KMS-11 (cell line): Measurements from ENCODE around the gene PRDM16.

Source experiments
- H2AFZ ChIP-seq: fragments of 200-600 bp; sonication (generic); 2 replicates; pipeline ENCODE4 v1.6.1; 2016; ENCODE audit warnings: antibody characterized with exemption, mixed run types, low read depth
- H3K27ac ChIP-seq: fragments of 200-600 bp; sonication (generic); 2 replicates; pipeline ENCODE4 v1.6.1; 2016; ENCODE audit warnings: mild to moderate bottlenecking, mixed run types
- H3K27me3 ChIP-seq: fragments of 200-600 bp; sonication (generic); 2 replicates; pipeline ENCODE4 v1.6.1; 2017; ENCODE audit warnings: mild to moderate bottlenecking, low read depth, mixed run types, moderate library complexity; ENCODE audit not compliant: insufficient read depth
- H3K36me3 ChIP-seq: fragments of 200-600 bp; sonication (generic); 2 replicates; pipeline ENCODE4 v1.6.1; 2017; ENCODE audit warnings: mild to moderate bottlenecking, mixed run types; ENCODE audit not compliant: insufficient read depth
- H3K4me1 ChIP-seq: fragments of 200-600 bp; sonication (generic); 2 replicates; pipeline ENCODE4 v1.6.1; 2016; ENCODE audit warnings: mild to moderate bottlenecking, low read depth, mixed run types; ENCODE audit not compliant: poor library complexity, severe bottlenecking
- H3K4me2 ChIP-seq: fragments of 200-600 bp; sonication (generic); 2 replicates; pipeline ENCODE4 v1.7.0; 2016; ENCODE audit warnings: mild to moderate bottlenecking, mixed run types
- H3K4me3 ChIP-seq: fragments of 200-600 bp; sonication (generic); IDR thresholded peaks from 2 replicates; pipeline ENCODE4 v1.6.1; 2017; ENCODE audit warnings: low read depth, low read length, mixed read lengths; ENCODE audit not compliant: insufficient read depth
- H3K79me2 ChIP-seq: fragments of 200-600 bp; sonication (generic); 2 replicates; pipeline ENCODE4 v1.6.1; 2016; ENCODE audit warnings: low read depth, mixed run types; ENCODE audit not compliant: insufficient read depth
- H3K9ac ChIP-seq: fragments of 200-600 bp; sonication (generic); 2 replicates; pipeline ENCODE4 v1.6.1; 2016; ENCODE audit warnings: mild to moderate bottlenecking, mixed run types
- H4K20me1 ChIP-seq: fragments of 200-600 bp; sonication (generic); 2 replicates; pipeline ENCODE4 v1.6.1; 2016; ENCODE audit warnings: mild to moderate bottlenecking, mixed run types; ENCODE audit not compliant: insufficient read depth
- TF ChIP-seq, protein P1 (sequence below): fragments of 200-600 bp; sonication (generic); conservative IDR thresholded peaks from 2 replicates; pipeline ENCODE4 v1.6.1; 2017; ENCODE audit warnings: low read depth, mild to moderate bottlenecking, antibody characterized with exemption, low read length, moderate library complexity, mixed read lengths

Gene PRDM16

DNA sequence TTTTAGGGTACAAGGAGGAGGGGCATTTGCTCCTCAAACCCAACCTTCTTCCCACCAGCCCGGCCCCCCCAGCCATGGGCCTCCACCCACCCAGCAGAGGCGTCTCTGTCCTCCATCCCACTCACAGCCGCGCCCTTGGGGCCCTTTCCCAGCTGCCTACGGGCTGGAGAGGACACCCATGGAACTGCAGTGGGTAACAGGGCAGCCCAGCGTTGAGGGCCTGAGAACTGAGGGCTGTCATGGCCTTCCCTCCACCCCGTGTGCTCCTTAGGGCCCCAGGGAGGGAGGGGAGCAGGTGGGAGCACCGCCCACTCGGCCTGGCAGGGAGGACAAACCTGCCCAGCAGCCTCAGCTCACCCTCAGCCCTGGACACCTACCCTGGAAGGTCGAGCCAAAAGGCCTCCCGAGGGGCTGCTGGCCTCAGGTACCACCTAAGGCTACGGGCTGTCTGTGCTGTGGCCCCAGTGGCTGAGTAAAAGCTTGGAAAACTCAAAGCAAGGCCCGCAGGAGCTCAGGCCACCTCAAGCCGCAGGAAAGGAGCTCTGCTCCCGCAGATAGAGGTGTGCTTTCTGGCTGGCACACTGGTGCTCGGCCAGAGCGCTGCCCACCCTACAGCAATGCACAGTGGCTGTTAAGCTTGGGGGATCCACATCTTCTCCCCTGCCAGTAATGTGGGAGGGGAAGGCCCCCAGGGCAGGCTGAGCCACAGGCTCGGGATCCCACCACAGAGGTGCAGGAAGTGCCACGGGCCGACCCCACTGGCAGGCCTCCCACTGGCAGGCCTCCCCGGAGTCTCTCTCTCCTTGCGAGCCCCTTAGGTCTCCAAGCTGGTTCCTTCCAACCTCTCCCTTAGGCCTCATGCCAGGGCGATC is 383.2 kb downstream of the PRDM16 start:
- Histone ChIP-seq H4K20me1 (no peaks in the 10 kb centered on the region), H2AFZ (no peak overlapping the region)

DNA sequence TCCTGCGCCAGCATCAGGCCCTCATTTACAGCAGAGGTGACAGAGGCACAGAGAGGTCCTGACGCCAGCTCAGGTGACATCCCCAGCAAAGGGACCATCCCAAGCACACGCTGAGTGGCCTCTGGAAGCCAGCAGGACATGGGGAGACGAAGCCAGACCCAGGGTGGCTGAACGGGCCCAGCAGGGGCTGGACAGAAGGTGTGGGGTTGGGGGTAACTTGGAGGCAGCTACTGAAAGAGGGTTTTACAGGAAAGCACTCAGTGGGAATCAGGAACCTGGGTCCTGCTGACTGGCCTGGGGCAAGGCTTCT is 383.8 kb downstream of the PRDM16 start:
- no peak overlapping the region for H3K4me2 ChIP-seq
- no peak overlapping the region for H3K27ac ChIP-seq
- no peak overlapping the region for H3K4me3 ChIP-seq
- no peaks in the 10 kb centered on the region for H4K20me1 ChIP-seq
- TF ChIP-seq, protein P1, sequence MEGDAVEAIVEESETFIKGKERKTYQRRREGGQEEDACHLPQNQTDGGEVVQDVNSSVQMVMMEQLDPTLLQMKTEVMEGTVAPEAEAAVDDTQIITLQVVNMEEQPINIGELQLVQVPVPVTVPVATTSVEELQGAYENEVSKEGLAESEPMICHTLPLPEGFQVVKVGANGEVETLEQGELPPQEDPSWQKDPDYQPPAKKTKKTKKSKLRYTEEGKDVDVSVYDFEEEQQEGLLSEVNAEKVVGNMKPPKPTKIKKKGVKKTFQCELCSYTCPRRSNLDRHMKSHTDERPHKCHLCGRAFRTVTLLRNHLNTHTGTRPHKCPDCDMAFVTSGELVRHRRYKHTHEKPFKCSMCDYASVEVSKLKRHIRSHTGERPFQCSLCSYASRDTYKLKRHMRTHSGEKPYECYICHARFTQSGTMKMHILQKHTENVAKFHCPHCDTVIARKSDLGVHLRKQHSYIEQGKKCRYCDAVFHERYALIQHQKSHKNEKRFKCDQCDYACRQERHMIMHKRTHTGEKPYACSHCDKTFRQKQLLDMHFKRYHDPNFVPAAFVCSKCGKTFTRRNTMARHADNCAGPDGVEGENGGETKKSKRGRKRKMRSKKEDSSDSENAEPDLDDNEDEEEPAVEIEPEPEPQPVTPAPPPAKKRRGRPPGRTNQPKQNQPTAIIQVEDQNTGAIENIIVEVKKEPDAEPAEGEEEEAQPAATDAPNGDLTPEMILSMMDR = no peak
- no peaks in the 10 kb centered on the region for H3K4me1 ChIP-seq
- no peaks in the 10 kb centered on the region for H3K36me3 ChIP-seq
- no peak overlapping the region for H2AFZ ChIP-seq
- H3K79me2 ChIP-seq = no peaks in the 10 kb centered on the region
- H3K9ac ChIP-seq = no peak overlapping the region
- H3K27me3 ChIP-seq = peaks cover 45% of the 10 kb centered on the region

More for the DNA sequence above, 383.2 kb downstream of the PRDM16 start:
- TF ChIP-seq, protein P1 = no peak
- Histone ChIP-seq H3K4me1 (no peaks in the 10 kb centered on the region), H3K79me2 (no peaks in the 10 kb centered on the region), H3K4me3 (no peak overlapping the region), H3K27me3 (peaks cover 45% of the 10 kb centered on the region), H3K27ac (no peak overlapping the region), H3K36me3 (no peaks in the 10 kb centered on the region), H3K9ac (no peak overlapping the region), H3K4me2 (no peak overlapping the region)

DNA sequence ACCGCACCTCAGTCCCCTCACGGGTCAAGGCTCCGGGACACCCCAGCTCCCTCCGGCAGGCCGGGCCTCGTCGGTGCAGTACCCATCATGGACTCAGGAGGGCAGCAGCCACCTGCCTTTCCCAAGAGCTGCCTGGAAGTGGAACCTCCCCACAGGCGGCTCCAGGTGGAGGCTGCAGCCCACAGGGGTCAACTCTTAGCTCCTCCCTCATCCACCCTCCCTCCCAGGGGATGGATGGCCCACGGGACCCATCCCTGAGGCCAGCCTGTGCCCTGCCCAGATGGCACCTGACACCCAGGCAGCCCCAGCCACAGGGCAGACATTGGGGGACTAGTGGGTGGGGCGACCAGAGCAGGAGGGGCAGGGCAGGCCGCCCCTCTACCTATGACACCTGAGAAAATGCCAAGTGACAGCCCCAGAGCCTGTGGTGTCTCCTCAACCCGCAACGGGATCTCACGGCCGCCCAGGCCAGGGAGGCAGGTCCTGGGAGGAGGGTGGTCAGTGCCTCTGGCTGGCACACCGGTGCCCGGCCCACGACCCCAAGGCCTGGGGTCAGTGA is 384.3 kb downstream of the PRDM16 start:
- H3K4me1 ChIP-seq = no peaks in the 10 kb centered on the region
- no peak overlapping the region for H3K9ac ChIP-seq
- H3K4me3 ChIP-seq = no peak overlapping the region
- H3K27ac ChIP-seq = no peak overlapping the region
- H4K20me1 ChIP-seq = no peaks in the 10 kb centered on the region
- H2AFZ ChIP-seq = no peak overlapping the region
- H3K36me3 ChIP-seq = no peaks in the 10 kb centered on the region
- TF ChIP-seq, protein P1 = peak; percentile 80
- H3K27me3 ChIP-seq = peaks cover 45% of the 10 kb centered on the region
- no peaks in the 10 kb centered on the region for H3K79me2 ChIP-seq
- H3K4me2 ChIP-seq = no peak overlapping the region

DNA sequence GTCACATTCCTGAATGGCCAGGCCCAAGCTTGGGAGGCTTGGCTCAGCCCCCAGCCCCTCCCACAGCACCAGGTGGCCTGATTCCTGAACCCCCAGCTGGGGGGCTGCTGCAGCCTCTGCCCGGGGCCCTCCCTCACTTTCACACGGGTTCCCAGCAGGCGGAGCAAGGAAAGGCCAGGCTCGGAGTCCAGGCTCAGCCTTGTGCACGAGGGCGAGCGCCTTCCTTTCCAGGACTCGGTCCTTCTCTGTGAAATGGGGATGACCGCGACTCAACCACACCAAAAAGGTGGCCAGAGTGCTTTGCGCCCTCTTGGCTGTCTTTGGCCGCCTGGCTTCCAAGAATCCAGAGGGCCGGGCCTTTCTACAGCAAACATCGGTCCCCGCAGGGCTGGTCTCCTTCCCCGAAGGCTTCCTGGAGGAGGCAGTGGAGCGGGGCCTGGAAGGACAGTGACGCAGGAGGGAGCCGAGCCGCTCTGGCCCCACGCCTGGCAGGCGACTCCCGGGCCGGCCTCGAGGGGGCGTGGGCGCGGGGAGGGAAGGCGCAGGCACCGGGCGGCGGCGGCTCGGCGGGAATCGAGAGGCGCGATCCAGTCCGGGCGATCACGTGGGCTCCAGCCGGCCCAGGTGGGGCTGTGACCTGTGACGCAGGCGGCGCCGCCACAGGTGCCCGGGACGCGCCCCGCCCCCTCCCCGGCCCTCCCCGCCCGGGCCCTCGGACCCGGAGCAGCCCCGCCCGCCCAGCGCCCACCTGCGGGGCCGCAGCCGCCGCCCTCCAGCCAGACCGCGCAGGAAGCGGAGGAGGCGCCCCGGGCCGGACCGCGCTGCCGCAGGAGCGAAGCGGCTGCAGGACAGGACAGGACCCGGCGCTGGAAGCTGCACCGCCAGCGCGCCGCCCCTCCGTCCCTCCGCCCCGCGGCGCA is 385.1 kb downstream of the PRDM16 start, which contains the start of gene ARHGEF16:
ARHGEF16 (plus strand) TSS at position 775 of the 920 bp plus-strand sequence. CDS start 8,420 bp downstream, outside the sequence.
- peaks cover 53% of the 10 kb centered on the region for H3K27me3 ChIP-seq
- H3K4me1 ChIP-seq = no peaks in the 10 kb centered on the region
- no peak within 1 kb of the TSS for H3K4me3 ChIP-seq
- no peak within 1 kb of the TSS for H3K4me2 ChIP-seq
- H3K27ac ChIP-seq = no peak within 1 kb of the TSS
- TF ChIP-seq, protein P1 = no peak
- no peak within 1 kb of the TSS for H2AFZ ChIP-seq
- no peak within 1 kb of the TSS for H3K9ac ChIP-seq
- no peaks in the 10 kb centered on the region for H3K36me3 ChIP-seq
- H3K79me2 ChIP-seq = no peaks in the 10 kb centered on the region
- H4K20me1 ChIP-seq = no peaks in the 10 kb centered on the region
